ENCODE data around the gene SHISAL1.

GRCh38 chr22:44304354-44304753 is 8.4 kb downstream of the SHISAL1 start:
- TF ChIP-seq CTCF (conservative IDR thresholded peaks at IDR 0.05 in 1 of 2, IDR thresholded peaks at IDR 0.05 in 1 of 2; ENCODE audit: extremely low read depth in 1 of 2, insufficient read depth in 1 of 2, low read depth in 1 of 2, low read length in 2 of 2) (no peak), EZH2 (IDR thresholded peaks at IDR 0.05; ENCODE audit: borderline replicate concordance, low read length) (no peak)
